ENCODE results near the gene MICU1. TPM values are rescaled to one million over a fixed set of nuclear protein-coding genes. Genes with fewer than 3 reads are reported as not detected.
"Not testable (repeated sequence)": the region's sequence is repeated elsewhere in the genome, so short reads cannot be mapped to it uniquely, and the experiment has no call there.

Gene MICU1
- total RNA-seq, 4 donors from 2014 or later = 24.4 to 195 (median 66.9) TPM

DNA sequence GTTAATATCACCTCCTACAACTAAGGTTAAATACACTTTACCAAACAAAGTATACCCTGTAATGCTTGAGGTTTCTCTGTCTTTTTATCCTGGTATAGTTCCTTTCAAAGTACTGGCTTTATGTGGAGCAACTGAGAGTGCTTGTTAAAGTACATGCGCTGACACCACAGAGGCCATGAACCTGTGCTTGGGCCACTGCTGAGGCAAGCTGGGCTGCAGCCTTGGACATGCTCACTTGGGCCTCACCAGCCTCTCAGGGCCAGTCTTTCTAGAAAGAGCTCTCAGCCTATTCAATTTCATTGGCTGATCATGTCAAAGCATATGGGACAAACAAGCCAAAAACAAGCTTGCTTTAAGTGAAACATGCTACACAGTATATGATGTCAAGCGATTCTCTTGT lies 145.0 kb downstream of the MICU1 start:
- Histone ChIP-seq H3K27me3 (no peaks in the 10 kb centered on the region), H3K4me1 (no peaks in the 10 kb centered on the region), H3K27ac (no peak overlapping the region), H3K4me3 (no peak overlapping the region), H3K9me3 (no peaks in the 10 kb centered on the region), H3K36me3 (no peaks in the 10 kb centered on the region)
- TF ChIP-seq, protein P1, sequence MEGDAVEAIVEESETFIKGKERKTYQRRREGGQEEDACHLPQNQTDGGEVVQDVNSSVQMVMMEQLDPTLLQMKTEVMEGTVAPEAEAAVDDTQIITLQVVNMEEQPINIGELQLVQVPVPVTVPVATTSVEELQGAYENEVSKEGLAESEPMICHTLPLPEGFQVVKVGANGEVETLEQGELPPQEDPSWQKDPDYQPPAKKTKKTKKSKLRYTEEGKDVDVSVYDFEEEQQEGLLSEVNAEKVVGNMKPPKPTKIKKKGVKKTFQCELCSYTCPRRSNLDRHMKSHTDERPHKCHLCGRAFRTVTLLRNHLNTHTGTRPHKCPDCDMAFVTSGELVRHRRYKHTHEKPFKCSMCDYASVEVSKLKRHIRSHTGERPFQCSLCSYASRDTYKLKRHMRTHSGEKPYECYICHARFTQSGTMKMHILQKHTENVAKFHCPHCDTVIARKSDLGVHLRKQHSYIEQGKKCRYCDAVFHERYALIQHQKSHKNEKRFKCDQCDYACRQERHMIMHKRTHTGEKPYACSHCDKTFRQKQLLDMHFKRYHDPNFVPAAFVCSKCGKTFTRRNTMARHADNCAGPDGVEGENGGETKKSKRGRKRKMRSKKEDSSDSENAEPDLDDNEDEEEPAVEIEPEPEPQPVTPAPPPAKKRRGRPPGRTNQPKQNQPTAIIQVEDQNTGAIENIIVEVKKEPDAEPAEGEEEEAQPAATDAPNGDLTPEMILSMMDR (IDR thresholded peaks at IDR 0.05) = no peak
- TF ChIP-seq POLR2A (IDR thresholded peaks at IDR 0.05) = no peak
- intact Hi-C loops (cut with DNase I; ENCODE audit: low total_unique reads) = no loop called here
- no peak for DNase-seq

DNA sequence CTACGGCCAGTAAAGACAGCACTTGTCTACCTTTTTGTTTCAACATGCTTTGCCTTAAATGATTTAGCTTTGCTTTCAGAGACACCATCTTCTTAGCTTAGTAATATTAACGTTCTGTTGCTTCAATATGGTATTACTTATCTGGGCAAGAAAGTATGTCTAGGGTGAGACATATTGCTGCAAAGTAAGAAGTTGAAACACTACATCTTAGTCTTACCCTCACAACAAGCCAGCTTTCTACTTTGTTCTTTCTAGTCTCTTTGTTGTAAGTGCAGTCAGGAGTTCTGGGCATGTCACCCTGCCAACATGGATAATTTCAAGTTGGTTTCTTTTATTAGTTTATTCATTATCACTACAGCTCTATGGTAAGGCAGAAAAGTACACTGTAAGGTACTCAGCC lies 148.4 kb downstream of the MICU1 start:
- intact Hi-C loops (cut with DNase I; ENCODE audit: low total_unique reads) = no loop called here
- Histone ChIP-seq H3K4me1 (no peaks in the 10 kb centered on the region), H3K27me3 (no peaks in the 10 kb centered on the region), H3K36me3 (no peaks in the 10 kb centered on the region), H3K27ac (no peak overlapping the region), H3K4me3 (no peak overlapping the region), H3K9me3 (no peaks in the 10 kb centered on the region)
- TF ChIP-seq POLR2A (IDR thresholded peaks at IDR 0.05) = no peak
- TF ChIP-seq, protein P1 (IDR thresholded peaks at IDR 0.05) = no peak
- DNase-seq = no peak

DNA sequence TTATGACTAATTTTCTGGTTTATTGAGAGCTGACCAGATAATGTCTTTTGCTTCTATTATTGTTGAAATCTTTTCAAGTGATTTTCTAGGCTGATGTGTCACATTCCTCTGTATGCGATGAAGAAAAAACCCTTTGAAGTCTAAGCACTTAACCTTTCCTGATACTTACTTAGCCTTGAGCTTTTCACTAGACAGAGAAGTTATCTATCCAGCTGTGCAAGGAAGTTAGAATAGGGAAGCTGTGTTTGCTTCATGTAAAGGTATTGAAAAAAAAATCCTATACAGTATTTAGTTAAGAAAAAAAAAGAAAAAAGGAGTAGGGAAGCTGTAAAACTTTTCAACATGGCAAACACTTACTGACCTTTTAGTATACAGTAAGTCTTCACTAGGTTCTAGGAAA lies 153.6 kb downstream of the MICU1 start:
- no peak overlapping the region for H3K4me3 ChIP-seq
- H3K9me3 ChIP-seq = no peaks in the 10 kb centered on the region
- intact Hi-C loops (cut with DNase I; ENCODE audit: low total_unique reads) = no loop called here
- no peak overlapping the region for H3K27ac ChIP-seq
- DNase-seq = no peak
- H3K27me3 ChIP-seq = no peaks in the 10 kb centered on the region
- TF ChIP-seq POLR2A (IDR thresholded peaks at IDR 0.05) = no peak
- TF ChIP-seq, protein P1 (IDR thresholded peaks at IDR 0.05) = no peak
- no peaks in the 10 kb centered on the region for H3K36me3 ChIP-seq
- H3K4me1 ChIP-seq = no peaks in the 10 kb centered on the region

DNA sequence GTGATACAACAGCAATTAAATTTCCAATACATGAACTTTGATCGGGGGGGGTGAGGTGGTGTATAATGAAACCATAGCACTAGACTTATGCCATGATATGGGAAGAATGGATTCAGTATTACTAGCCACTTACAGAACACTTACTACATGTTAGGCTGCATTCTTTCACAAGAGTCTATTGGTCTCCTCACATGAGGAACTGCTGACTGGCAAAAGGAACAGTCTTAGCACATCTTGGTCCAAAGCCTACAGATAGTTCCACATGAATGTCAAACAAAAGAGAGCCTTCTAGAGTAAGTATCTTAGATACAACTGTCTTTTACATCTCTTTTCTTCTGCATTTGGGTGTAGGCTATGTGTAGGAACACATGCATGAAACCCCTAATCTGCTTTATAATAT lies 155.2 kb downstream of the MICU1 start:
- Histone ChIP-seq H3K27ac (no peak overlapping the region), H3K36me3 (no peaks in the 10 kb centered on the region), H3K9me3 (no peaks in the 10 kb centered on the region), H3K27me3 (no peaks in the 10 kb centered on the region), H3K4me3 (no peak overlapping the region), H3K4me1 (no peaks in the 10 kb centered on the region)
- TF ChIP-seq, protein P1 (IDR thresholded peaks at IDR 0.05) = no peak
- TF ChIP-seq POLR2A (IDR thresholded peaks at IDR 0.05) = no peak
- no peak for DNase-seq
- intact Hi-C loops (cut with DNase I; ENCODE audit: low total_unique reads) = no loop called here

DNA sequence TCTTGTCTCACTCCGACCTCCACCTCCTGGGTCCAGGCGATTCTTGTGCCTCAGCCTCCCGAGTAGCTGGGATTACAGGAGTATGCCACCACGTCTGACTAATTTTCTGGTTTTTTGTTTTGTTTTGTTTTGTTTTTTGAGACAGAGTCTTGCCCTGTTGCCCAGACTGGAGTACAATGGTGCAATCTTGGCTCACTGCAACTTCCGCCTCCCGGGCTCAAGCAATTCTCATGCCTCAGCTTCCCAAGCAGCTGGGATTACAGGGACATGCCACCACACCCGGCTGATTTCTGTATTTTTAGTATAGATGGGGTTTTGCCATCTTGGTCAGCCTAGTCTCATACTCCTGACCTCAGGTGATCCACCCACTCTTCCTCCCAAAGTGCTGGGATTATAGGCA lies 158.8 kb downstream of the MICU1 start:
- H3K9me3 ChIP-seq; DNase-seq; H3K4me1 ChIP-seq; intact Hi-C loops (cut with DNase I; ENCODE audit: low total_unique reads); H3K4me3 ChIP-seq; H3K36me3 ChIP-seq; H3K27ac ChIP-seq; H3K27me3 ChIP-seq: not testable (repeated sequence)

DNA sequence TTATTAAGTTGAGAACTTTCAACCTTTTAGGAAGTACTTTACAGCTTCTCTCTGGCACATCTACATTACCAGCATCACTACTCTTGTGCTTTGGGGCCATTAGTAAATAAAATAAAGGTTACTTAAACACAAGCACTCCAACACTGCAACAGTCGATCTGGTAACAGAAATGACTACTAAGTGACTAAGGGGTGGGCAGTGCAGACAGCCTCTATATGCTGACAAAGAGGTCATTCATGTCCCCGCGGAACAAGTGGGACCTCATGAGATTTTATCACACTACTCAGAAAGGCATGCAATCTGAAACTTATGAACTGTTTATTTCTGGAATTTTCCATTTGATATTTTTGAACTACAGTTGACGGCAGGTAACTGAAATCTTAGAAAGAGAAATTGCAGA lies 159.9 kb downstream of the MICU1 start:
- TF ChIP-seq, protein P1 (IDR thresholded peaks at IDR 0.05) = no peak
- no peak for TF ChIP-seq POLR2A (IDR thresholded peaks at IDR 0.05)
- intact Hi-C loops (cut with DNase I; ENCODE audit: low total_unique reads) = no loop called here
- Histone ChIP-seq H3K4me3 (no peak overlapping the region), H3K36me3 (no peaks in the 10 kb centered on the region), H3K4me1 (no peaks in the 10 kb centered on the region), H3K27me3 (no peaks in the 10 kb centered on the region), H3K27ac (no peak overlapping the region), H3K9me3 (no peaks in the 10 kb centered on the region)
- no peak for DNase-seq
